Activated CD8-positive, alpha-beta memory T cell treated with anti-CD3 and anti-CD28 coated beads, Interleukin-2, amount 50 U/mL, for 4 hours (primary cell): ENCODE results near the gene TTC34.

Experiments
- DNase-seq: peaks from one replicate; pipeline ENCODE4 v3.0.0-alpha.2; 2020

TTC34 gene

DNA sequence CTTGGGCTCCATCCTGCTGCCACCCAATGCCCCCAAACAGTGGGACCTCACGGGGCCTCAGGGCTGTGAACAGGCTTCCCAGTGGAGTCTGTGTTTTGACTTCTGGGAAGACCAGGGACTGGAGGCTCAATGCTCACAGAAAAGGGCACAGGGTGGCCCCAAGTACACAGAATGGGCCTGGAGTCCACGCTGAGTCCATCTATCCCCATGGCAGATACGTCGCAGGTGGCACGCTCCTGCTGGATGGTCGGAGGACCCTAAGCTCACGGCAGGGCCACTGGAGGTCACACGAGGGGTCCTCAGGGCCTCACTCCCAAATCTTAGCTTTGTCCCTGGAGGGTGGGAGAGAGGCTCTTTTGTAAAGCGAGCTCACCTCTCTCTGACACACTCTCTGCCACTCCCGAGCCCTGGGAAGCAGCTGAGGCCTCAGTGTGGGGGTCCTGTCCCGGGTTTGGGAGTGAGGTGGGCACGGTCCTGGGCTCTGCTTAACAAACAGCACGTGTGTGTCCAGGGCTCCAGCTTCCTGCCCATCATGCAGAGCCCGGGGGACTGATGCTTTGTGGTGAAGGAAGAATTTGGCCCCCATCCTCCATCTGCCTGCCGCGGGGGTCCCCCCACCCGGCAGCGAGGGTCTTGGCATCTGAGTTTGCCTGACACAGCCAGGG is 27.2 kb upstream of the TTC34 start:
- no peak for DNase-seq

DNA sequence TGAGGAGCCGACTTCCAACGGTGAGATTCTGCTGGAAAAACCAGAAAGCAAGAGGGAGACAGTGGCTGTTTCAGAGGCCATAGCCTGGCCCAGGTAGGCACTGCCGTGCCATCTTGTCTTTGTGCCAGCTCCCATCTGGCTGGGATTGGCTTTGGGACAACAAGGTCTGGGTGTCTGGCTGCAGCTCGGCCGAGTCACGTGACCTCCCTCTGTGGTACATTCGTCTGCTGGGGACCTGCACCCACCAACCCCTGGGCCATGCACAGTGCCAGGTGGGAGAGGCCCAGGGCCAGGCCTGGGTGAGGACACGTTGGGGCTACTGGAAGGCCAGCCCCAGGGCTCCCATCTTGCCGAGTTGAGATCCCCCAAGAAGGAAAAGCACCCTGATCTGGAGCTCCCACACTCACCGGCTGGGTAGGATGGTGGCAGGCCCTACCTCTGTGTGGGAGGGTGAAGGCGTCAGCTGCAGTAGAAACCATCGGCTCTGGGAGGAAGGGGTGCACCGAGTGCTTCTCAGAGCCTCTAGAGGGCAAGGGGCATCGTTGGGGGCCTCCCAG is 25.3 kb upstream of the TTC34 start:
- DNase-seq, result no peak

DNA sequence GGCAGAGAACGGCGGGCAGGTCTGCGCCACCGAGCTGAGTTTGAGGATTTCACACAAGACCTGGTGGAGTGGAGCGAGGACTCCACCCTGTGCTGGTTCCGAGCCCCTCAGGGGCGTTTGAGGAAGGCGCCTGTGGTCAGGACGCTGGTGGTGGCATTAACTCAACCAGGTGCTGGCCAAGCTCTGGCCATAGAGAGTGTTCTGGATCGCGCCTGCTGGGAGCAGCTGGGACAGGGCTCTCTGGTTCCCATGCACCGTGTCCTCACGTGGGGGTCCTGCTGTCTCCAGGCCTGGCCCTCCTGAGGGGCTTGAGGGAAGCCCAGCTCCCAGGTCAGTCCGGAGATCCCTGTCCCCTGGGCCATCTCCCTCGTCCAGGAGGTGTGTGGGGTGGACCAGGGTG is 24.8 kb upstream of the TTC34 start:
- no peak for DNase-seq

DNA sequence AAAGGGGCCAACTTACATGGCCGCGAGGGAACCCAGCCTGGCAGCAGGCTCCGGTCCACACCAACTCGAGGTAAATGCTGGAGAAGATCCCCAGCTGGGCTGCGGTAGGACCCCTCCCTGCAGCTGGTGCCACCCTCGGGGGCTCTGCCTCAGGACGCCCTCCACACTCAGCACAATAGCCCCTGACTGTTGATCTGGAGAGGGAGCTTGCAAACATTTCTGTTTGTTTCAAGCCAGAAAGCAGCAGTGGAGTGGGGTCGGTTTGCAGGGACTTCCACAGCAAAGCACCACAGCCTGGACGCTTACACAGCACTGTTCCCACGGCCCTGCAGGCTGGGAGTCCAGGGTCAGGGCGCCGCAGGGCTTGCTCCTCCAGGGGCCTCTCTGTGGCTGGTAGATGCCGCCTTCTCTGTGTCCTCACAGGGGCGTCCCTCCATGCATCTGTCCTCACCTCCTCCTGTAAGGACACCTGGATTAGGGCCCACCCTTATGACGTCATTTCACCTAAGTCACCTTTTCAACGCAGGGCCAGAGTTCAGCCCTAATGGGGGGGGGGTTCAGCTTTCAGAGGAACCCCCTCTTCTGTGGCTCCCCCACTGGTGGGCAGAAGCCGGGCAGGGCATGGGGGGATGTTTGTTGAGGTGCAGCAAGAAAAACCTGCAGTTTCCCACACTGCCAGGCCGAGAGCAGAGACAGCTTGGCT is 24.1 kb upstream of the TTC34 start:
- DNase-seq, result no peak

DNA sequence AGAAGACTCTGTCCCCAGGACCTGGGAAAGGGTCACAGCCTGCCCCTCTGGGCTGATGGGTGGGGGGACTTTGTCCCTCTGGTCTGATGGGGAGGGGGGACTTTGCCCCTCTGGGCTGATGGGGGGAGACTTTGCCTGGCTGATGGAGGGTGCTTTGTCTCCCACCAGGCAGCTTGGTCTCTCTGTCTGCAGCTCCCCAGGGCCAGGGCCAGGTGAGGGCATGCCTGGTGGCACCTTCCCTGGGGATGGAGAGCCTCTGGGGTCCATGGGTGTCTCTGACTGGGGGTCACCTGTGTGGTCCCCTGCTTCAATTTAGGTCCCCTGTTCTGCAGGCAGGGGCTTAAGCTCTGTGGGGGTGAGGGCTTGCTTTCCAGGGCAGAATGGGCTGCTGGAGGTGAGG is 23.5 kb upstream of the TTC34 start:
- DNase-seq, result no peak

DNA sequence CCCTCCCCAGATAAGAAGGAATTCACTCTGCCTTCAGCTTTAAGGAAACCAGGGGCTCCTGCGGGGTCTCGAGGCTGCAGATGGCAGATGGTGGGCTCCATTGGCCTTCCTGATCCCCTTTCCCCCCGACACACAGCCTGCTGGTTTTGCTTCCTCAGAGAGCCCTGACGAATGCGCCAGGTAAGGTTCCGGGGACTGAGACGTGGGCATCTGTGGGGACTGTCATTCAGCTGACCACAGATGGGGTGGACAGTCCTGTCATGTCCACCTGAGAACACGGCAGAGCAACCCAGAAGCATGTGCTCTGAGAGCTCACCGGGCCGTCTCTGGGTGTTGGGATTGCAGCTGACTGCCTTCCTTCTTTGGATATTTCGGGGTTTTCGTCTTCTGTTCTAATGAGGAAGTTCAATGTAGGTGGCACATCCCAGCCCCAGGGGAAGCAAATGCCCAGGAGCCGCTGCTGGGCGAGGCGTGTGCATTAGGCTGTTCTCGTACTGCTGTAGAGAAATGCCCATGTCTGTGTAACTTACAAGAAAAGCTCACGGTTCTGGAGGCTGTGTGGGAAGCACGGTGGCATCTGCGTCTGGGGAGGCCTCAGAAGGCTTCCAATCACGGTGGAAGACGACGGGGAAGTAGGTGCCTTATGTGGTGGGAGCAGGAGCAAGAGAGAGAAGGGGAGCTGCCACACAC is 22.6 kb upstream of the TTC34 start:
- DNase-seq, result no peak

DNA sequence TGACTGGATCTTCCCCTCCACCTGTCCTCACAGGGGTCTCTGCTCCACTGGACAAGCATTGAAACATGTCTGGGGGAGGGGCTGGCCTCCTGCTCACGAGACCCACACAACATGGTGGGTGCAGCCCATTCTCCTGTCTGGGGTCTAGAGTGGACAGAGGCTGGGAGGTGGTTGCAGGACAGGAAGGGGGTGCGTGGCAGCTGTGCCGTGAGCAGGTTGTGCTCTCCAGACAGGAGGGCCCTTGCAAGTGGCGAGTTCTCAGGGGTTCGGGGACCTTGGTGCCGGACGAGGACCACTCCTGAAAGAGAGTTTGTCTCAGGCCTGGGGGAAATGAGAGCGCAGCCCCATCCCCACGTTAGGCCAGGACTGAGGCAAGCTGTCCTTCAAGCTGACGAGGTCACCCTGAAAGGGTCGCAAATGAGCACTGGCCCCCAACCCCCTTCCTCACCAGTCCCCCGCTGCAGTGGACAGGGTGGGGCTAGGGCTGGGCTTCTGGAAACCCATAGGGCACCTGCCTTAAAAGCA is 21.2 kb upstream of the TTC34 start:
- no peak for DNase-seq

DNA sequence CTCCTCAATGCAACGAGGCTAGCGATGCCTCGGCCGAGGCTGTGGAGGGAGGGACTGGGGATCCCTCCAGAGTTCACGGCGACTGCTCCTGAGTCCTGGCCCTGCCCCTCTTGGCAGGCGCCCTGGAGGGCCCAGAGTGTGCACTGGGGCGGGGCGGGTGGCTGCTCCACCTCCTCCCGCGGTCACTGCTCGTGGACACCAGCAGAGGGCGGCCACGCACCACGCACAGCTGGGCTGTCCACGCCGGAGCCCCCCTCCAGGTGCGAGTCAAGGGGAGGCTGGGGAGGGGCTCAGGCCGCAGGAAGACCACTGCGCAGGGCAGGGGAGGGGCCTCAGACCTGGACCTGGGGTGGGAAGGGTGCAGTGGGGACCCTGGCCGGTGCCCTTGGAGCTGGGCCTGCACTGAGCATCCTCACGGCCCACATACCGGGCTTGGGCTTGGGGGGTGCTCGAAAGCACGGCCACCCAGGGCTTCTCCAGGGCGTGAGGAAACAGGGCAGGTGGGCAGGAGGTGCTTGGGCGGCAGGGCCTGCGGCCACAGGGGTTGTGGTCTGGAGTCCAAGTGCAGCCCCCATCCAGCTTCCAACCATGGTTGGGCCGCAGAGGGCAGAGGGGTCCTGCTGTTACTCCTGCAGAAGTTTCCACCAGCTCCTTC is 20.6 kb upstream of the TTC34 start:
- peak; percentile 46 for DNase-seq

DNA sequence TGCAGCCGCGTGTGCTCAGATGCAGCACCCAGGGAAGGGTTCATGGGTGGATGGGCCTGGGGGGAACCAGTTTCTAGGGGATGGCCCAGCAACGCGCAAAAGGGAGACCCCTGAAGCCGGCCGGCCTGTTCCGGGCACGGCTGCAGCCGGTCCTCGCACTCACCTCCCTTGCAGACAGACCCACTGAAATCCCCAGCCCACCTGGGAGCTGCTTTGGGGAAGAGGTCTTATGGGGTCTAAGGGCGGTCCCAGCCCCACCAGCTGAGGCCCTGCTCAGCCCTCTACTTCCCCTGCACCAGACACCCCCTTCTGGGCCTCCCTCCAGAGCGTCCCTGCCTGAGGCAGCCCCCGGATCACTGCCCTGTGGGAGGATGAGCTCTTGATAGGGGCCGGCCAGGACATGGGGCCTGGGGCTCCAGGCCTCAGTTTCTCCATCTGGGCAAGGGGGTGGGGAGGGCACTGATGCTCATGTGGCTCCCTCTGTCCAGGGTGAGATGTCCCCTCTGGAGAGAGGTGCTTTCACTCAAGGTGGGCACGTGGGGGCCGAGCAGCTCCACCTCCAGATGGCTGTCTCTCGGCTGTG is 20.0 kb upstream of the TTC34 start:
- DNase-seq, result no peak

DNA sequence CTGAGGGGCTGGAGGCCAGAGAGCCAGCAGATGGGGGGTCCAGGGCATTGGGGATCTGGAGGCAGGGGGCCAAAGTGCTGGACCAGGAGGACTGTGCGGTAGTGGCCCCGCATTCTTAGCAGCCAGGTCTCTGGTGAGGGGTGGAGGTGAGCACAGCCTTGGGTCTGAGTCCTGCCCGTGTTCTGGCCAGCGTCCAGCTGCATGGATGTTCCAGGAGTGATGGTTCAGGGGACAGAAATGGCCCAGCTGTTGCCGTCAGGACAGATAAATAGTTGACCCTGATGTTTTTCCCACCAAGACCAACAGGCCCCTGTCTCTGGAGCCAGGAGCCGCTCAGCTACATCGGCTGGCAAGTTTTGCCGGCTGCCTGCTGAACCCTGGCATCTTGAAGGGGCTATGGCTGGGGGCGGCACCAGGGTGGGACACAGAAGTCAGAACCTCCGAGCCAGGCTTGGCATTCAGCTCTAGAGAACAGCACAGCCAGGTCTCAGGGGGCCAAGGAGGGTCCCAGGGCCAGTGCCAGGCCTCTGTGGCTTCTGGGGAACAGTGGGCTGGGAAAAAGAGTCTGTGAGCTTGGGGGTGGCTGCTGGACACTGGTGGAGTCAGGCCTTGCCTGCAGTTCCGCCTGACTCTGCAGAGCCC is 19.4 kb upstream of the TTC34 start:
- no peak for DNase-seq

DNA sequence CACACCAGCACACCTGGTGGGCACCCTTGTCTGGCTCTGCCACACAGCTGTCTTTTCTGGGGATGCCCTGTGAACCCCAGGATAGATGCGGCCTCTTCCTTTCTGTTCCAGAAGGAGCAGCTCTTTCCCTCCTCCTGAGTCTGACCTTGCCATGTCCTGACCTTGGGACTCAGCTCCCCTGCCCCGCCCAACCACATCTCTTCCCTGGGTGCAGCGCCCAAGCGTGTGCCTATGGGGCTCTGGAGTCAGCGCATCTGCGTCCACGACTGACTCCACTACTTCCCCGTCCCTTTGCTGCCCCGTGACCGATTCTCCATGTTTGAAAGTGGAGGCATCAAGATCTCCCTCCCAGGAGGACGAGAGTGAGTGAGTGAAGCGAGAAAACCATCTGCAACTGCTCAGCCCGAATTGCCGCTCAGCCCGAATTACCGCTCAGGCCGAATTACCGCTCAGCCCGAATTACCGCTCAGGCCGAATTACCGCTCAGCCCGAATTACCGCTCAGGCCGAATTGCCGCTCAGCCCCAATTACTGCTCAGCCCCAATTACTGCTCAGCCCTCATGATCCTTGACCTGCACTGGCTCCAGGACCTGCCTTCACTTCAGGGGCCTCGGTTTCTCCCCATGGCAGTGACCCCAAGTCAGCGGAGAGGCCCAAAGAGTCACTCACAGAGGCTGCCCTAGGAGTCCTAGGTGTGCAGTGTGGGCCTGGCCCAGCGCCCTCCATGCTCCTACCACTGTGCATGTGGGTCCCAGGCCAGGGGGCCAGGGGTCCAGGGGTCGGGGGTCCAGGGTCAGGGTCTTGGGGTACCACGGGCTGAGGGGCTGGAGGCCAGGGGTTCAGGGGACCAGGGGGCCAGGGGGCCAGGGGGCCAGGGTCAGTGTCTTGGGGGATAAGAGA is 18.6 kb upstream of the TTC34 start:
- no peak for DNase-seq

DNA sequence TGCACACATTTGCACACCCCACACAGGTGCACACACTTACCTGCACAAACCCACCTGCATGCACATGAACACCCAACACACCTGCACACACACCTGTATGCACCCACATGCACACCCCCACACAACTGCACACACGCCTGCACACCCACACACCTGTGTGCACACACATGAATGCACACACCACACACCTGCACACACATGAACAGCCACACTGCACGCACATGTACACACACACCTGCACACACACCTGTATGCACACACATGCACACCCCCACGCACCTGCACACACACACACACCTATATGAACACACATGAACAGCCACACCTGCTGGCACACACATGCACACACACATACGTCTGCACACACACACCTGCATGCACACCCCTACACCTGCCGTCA is 17.9 kb upstream of the TTC34 start:
- no peak for DNase-seq

DNA sequence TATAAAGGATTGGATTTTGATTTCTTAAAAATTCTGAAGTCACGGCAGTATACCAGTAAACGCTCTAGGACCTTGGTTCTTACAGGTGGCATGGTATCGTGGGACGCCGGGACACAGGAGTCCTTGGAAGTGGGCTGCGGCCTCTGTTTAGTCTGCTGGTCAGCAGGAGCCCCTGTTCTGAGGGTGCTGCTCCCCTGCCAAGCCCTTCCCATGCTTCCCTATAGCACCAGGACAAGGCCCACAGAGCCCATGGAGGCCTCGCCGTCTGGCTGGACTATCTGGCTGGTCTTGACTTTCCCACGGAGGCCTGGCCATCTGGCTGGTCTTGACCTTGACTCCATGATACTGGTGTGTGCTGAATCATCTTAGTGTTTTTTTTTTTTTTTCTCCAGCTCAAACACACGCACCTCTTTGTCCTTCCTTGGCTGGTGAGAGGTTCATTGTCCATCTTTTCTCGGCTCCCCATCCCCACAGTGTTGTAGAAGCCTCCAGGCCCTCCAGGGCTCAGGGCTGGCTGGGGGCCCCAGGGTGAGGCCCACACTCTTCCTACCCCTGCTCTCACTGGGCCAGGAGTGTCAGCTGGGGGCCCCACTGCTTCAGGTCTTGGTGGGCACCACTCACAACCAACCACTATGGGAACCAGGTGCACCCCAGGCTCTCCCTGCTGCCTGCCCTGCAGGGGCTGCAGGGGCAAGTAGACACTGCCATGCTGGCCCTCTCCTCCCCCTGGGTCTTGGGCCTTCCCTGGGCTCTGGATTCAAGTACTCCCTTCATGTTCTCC is 16.5 kb upstream of the TTC34 start:
- no peak for DNase-seq

DNA sequence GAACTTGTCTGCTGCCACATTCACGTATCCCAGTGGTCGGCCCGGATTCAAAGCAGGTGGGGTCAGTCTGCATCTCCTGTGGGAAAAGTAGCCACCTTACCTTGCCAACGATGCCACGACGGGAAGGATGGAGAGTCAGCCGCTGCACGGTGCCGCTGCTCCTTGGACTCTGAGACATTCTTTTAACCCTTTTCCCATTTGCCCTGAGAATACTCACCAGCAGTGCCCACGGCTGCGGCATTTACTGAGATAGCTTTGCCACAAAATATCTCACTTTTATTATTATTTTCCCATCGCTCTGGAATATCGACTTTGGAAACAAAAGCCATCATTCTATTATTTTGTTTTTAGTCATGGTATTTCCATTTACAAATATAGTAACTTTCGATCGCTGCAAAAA is 15.3 kb upstream of the TTC34 start:
- no peak for DNase-seq

DNA sequence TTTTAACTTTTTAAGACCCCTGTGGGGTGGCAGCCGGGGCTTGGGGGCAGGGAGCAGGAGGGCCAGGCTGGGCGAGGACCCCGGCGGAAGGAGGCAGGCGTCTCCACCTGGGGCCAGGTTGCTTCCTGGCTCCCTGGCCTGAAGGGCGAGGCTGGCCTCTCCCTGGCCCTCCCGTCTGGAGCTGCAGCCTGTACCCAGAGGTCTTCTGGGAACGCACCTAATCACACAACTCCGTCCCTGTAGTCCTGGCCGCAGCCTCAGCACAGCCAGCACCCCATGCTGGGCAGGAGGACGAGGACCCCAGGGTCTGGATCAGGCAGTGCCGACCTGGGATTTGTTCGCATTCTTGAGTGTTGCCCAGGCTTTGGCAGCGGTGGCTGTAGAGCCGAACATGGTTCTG is 14.1 kb upstream of the TTC34 start:
- DNase-seq, result no peak

DNA sequence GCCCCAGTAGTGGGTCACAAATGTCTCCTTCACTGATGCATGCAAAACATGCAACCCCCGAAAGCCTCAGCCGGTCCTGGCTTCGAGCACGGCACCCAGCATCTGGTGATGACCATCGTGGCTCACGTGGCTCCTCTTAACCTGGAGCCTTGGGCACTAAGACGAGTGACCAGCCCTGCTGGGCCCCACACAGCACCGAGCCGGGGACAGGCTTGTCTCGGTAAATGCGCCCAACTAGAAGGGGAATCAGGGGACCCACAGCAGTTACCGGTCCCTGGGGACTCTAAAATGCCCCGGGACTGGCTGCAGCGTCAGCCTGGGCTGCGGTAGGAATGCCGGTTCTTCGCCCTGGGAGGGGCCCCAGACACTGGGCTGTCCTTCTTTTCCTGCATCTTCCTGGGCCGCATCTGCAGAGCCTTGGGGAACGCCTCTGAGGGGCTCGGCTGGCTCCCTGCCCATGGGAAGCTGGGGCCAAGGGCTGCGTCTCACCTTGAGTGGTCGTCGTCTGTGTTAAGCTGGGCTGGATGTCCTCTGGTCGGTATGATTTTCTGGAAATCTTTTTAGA is 13.1 kb upstream of the TTC34 start:
- no peak for DNase-seq

DNA sequence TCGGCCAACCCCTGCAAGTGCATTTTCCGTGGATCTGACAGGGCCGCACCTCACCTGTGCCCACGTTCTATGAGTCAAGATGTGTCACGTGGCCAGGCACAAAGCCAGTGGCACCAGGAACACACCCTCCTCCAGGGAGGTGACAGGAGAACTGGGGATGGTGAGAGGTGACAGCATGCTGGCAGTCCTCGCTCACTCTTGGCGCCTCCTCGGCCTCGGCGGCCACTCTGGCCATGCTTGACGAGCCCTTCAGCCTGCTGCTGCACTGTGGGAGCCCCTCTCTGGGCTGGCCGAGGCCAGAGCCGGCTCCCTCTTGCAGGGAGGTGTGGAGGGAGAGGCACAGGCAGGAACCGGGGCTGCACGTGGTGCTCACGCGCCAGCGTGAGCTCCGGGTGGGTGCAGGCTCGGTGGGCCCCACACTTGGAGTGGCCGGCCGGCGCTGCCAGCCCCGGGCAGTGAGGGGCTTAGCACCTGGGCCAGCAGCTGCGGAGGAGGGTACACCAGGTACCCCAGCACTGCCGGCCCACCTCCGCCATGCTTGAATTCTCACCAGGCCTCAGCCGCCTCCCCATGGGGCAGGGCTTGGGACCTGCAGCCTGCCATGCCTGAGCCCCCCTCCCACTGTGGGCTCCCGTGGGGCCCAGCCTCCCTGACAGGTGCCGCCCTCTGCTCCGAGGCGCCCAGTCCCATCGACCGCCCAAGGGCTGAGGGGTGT is 11.6 kb upstream of the TTC34 start:
- no peak for DNase-seq

DNA sequence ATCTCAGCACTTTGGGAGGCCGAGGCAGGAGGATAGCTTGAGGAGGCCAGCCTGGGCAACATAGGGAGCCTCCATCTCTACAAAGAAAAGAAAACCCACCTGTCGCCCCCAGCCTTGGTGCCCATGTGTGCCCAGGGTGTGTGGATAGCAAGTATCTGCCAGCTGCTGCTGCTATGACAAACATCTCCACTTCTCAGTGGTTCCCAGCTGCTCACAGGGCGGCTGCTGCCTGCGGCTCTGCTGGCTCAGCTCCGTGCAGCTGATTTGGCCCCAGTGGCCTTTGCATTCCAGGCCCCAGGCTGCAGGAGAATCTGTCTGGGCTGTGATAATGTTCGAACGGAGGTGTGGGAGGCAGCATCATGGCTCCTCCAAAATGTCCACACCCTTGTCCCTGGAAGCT is 10.6 kb upstream of the TTC34 start:
- DNase-seq, result no peak

DNA sequence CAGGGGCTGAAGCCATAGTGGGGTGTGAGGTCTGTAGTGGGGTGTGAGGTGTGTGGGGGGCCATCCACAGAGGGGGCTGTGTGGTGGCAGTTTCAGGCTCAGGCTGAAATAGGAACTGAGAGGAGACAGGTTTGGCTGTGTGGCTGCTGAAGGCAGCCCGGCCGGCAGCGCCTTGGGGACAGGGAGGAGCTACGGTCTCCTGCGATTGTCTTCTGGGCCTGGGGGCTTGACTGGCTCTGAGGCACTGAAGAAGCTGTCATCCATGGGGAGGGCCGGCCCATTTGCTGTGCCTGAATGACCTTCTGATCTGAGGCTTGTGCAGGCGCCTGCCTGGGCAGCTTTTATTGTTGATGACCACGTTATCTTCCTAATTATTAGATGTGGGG is 10.0 kb upstream of the TTC34 start:
- DNase-seq, result no peak
